Mucosa of descending colon (tissue), 3 donors: Measurements from ENCODE around the gene DCHS2. TPM values are rescaled to one million over a fixed set of nuclear protein-coding genes. Genes with fewer than 3 reads are reported as not detected.

Source experiments
- ATAC-seq: fragments of 200-7000 bp; cut with Tn5 transposase; one replicate; pipeline ENCODE4 v1.9.1; 2020; ENCODE audit warnings: mild to moderate bottlenecking, moderate library complexity
- DNase-seq, 3 donors: peaks; one replicate each; pipeline ENCODE4 v3.0.0-alpha.2; 2020
- H3K36me3 ChIP-seq: fragments of 200-600 bp; one replicate; pipeline ENCODE4 v1.8.0; 2021; ENCODE audit warnings: low read depth, mild to moderate bottlenecking
- H3K4me1 ChIP-seq: fragments of 200-600 bp; one replicate; pipeline ENCODE4 v1.8.0; 2021; ENCODE audit warnings: low read depth, mild to moderate bottlenecking
- H3K4me3 ChIP-seq: fragments of 200-600 bp; one replicate; pipeline ENCODE4 v1.8.0; 2021; ENCODE audit warnings: mild to moderate bottlenecking
- H3K9me3 ChIP-seq: fragments of 200-600 bp; one replicate; pipeline ENCODE4 v1.8.0; 2021; ENCODE audit warnings: mild to moderate bottlenecking
- intact Hi-C, 2 donors: fragments of 100-400 bp; cut with DNase I in 1 of 2; cut with micrococcal nuclease in 1 of 2; formaldehyde crosslinking; loops; one replicate each; pipeline versions ENCODE4 v1.11.0 to v1.11.1; 2022; cut with DNase I, micrococcal nuclease
- long read RNA-seq, 2 donors: library from polyadenylated mRNA; unstranded; transcript quantifications; one replicate each; pipeline ENCODE4 v2.0.0, GENCODE V29; 2019 to 2021
- total RNA-seq, 3 donors: library from RNA; stranded (reverse); fragmentation: NEBNext Ultra II Directional in 2 of 3; extraction: Animal tissue kit (Norgen Biotek cat#: 25700) in 2 of 3; gene quantifications; one replicate each; pipeline versions ENCODE4 v1.2.1 to v1.2.4, GENCODE V29; 2021 to 2023
- TF ChIP-seq, protein P1 (sequence below): fragments of 200-600 bp; IDR thresholded peaks from one replicate; pipeline ENCODE4 v1.8.0; 2022; ENCODE audit warnings: antibody characterized with exemption, mild to moderate bottlenecking
- donor health status: DM: no; HTN: no; CAD: no; lungs with moderate emphysema.
- donor health status: DM: no; HTN: no; CAD: no.
- donor health status: DM: no; HTN: yes; CAD: no.

DCHS2 gene, protein sequence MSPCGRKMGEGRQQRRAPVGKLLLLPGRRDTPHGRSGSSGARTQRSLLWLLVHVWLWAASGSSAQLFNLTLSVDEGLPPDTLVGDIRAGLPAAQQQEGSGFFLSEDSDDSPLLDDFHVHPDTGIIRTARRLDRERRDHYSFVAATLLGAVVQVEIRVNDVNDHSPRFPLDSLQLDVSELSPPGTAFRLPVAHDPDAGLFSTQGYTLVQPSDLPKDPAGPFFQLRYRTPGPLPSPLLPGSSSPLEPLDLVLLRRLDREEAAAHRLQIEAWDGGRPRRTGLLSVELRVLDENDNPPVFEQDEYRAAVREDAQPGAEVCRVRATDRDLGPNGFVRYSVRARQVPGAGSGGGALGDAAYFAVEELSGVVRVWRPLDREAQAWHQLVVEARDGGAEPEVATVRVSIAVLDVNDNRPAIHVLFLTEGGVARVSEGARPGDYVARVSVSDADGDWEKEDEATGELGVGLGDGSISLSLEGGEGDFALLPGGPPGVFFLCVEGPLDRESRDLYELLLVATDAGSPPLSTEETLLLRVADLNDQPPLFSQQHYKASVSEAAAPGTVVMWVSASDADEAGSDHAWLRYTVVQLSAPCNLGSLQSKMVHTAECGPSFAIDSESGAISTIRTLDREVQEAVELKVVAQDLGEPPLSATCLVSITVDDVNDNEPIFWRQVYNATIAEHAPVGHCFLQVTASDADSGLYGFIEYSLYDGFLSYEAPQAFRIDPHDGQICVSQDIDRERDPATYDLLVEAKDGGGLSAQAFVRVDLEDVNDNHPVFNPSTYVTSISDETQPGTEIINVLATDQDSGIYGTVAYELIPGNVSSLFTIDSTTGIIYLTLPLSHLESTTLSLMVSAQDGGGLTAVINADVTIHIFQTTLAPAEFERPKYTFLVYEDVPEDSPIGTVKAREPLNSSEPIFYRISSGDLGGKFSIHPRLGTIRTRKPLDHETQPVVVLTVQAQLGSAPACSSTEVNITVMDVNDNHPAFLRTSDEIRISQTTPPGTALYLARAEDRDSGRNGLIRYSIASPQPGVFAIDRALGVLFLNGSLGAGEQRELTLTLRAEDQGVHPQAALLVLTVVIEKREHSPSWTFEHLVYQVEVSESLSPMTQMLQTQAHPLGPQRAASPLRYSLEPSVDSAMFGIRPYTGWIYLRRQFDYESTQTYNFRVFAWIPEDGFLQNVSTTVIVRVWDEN (N-terminal part only)
- total RNA-seq: 1 to 10 TPM in 2 of 3 donors, under 1 TPM in 1; 0.58 to 9.6 (median 1.1) TPM
- long read RNA-seq, donor 1, partial matches to known transcripts: 3 of 4 reads
- long read RNA-seq, donor 1, other reads (novel, unspliced or antisense): 1 of 4 reads
- long read RNA-seq, donor 2: 0 reads

DNA sequence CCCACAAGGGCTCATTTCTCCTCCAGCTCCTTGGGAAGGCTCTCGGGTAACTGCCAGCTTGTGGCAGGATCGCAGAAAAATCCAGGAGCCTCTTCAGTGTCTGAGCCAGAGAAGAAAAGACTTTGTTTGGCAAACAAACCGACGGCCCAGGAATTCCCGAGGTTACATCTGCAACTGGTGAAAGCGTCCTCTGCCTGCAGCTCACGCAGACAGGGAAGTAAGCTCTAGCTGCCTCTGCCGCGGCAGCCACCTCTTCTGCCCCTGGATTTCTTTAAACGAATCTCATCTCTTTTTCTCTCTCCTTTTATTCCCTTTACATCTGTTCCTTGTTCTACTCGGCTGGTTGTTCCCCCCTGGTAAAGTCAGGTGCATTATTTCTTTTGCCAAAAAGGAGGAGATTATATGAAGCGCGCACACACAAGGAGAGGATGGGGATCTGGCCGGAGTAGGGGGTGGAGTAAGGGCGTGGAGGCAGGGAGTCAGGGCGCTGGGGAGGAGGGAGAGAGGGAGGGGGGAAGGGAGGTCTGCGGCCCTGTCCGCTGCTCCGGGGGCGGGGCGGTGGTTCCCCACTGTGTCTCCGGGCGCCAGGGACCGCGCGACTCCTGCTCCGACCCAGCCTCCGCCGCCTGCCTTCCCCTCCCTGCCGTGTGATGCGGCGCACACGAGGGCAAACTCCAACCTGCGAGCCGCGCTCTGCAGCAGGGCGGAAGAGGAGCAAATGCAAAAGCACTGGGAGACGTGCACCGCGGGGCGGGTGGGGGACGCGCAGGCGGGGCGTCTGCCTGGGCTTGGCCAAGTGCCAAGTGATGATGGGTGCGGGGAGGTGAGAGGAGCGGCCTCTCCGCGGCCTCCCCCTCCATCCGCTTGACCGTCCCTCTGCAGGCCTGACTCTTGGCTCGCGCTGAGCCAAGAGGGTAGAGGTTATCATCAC lies at the start of gene DCHS2:
DCHS2 (minus strand) TSS at position 459 of the 931 bp plus-strand sequence; CDS start at position 15, 444 bp downstream.
- Histone ChIP-seq H3K9me3 (no peaks in the 10 kb centered on the region), H3K4me1 (peaks cover 9% of the 10 kb centered on the region), H3K4me3 (no peak within 1 kb of the TSS), H3K36me3 (no peaks in the 10 kb centered on the region)
- intact Hi-C loops: no loop called here
- ATAC-seq: peak; percentile 76
- TF ChIP-seq, protein P1, sequence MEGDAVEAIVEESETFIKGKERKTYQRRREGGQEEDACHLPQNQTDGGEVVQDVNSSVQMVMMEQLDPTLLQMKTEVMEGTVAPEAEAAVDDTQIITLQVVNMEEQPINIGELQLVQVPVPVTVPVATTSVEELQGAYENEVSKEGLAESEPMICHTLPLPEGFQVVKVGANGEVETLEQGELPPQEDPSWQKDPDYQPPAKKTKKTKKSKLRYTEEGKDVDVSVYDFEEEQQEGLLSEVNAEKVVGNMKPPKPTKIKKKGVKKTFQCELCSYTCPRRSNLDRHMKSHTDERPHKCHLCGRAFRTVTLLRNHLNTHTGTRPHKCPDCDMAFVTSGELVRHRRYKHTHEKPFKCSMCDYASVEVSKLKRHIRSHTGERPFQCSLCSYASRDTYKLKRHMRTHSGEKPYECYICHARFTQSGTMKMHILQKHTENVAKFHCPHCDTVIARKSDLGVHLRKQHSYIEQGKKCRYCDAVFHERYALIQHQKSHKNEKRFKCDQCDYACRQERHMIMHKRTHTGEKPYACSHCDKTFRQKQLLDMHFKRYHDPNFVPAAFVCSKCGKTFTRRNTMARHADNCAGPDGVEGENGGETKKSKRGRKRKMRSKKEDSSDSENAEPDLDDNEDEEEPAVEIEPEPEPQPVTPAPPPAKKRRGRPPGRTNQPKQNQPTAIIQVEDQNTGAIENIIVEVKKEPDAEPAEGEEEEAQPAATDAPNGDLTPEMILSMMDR: no peak
- DNase-seq: peak; percentile 44 to 67 (median 60)

DNA sequence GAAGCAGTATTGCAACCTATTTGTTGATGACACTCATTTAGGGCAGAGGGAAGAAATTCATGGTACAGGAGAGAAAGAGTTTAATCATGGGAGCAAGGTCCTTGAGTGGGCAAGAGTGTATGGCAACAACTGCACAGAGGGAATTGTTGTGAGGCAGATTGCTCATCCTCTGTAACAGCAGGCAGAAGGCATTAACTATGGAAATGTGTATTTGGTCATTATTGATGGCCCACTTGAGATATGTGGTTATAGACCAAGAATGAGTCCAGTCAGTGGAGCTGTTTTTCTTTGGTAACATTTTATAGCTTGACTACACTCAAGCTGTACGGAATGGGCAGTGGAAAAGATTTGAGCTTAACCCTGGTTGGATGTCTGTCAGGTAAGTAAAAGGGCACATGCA lies 42.7 kb upstream of the DCHS2 start:
- Histone ChIP-seq H3K36me3 (peaks cover 6% of the 10 kb centered on the region), H3K4me1 (no peaks in the 10 kb centered on the region), H3K4me3 (no peak overlapping the region), H3K9me3 (no peaks in the 10 kb centered on the region)
- intact Hi-C loops: no loop called here
- ATAC-seq (no peak), DNase-seq (no peak)
- TF ChIP-seq, protein P1: no peak

DNA sequence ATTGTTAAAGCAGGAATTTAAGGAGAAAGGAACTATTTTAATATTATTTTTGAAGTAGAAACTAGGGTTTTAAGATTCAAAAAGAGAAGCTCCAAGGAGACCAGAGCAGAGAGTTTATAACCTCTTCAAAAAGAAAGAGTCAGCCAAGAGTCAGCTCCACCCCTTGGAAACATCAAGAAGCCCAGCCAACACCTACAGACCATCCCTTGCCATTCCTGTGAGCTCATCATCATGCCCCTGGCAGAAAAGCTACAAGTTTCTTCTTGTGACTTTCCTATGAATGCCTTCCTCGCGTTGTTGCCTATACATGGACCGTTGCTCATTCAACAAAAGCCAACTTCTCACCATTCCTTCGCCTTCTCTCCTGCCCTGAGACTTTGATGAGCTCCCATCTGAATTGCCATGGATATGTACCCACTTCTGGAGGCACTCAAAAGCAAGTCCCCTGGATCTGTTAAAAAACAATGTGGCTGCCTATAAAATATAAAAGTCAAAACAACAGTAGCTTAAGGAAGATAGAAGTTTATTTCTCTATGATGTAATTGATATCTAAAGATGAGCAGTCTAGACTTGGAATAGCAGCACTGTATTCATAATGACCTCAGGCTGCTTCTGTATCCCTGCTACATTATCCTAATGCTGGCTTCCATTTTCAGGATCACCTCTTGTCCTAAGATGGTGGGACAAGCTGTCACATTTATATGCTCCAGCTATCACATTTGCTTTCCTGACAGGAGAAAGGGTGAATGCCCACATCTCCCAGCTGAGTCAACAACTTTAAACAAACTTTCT lies 38.3 kb upstream of the DCHS2 start:
- intact Hi-C loops: no loop called here

DNA sequence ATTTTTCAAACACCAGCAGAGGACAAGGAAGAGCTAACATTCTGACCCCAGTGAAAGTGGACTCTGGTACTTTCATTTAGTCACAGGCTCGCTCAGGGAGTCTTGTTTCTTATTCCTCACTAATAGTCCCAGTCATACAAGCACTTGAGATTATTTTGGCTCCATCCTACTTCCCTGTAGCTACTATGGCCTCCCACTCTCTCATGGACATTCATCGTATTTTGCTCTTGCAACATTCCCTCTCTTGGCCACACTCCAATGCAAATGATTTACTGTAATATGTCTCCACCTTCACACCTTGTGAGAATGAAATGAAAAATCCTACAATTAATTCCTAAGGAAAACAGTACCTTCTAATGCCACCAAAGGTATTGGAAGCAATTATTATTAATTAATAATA lies 37.3 kb upstream of the DCHS2 start:
- no peaks in the 10 kb centered on the region for H3K4me1 ChIP-seq
- TF ChIP-seq, protein P1: no peak
- no peaks in the 10 kb centered on the region for H3K9me3 ChIP-seq
- no peaks in the 10 kb centered on the region for H3K36me3 ChIP-seq
- intact Hi-C loops: no loop called here
- no peak overlapping the region for H3K4me3 ChIP-seq
- no peak for DNase-seq
- peak; percentile 53 for ATAC-seq

More for the DNA sequence above, 38.3 kb upstream of the DCHS2 start:
- H3K4me1 ChIP-seq: no peaks in the 10 kb centered on the region
- ATAC-seq (no peak), DNase-seq (no peak)
- TF ChIP-seq, protein P1: no peak
- no peak overlapping the region for H3K4me3 ChIP-seq
- H3K36me3 ChIP-seq: no peaks in the 10 kb centered on the region
- H3K9me3 ChIP-seq: no peaks in the 10 kb centered on the region
